ENCODE data around the gene PLEKHA5. TPM values are rescaled to one million over a fixed set of nuclear protein-coding genes. Genes with fewer than 3 reads are reported as not detected.

PLEKHA5 gene
- total and polyA plus RNA-seq, 4 experiments from 2014 or later: 0.43 to 15.9 (median 13.3) TPM

GRCh38 chr12:19246933-19247332 lies 117.4 kb downstream of the PLEKHA5 start:
- no peaks in the 10 kb centered on the region for H3K4me1 ChIP-seq (ENCODE audit: insufficient read depth, low read length)
- intact Hi-C loops (cut with micrococcal nuclease): no loop called here
- H3K27ac ChIP-seq (ENCODE audit: low read depth, low read length): no peak overlapping the region
- no peak for DNase-seq
- H3K9me3 Mint-ChIP-seq: peaks cover 0 to 1% (median 0%) of the 10 kb centered on the region in 8 donors
- no peak overlapping the region for H3K4me3 ChIP-seq (ENCODE audit: low read length in 2 of 2)
- no peaks in the 10 kb centered on the region for H3K9me3 ChIP-seq (ENCODE audit: control insufficient read depth in 1 of 2, low read length in 2 of 2)
- no peak overlapping the region for H3K27ac Mint-ChIP-seq
- ChIA-PET CTCF (ENCODE audit: partially characterized antibody) (interaction anchor here (1.4 kb wide), 1 partner anchor 54 kb away, joined by 3 read pairs; no protein-coding TSS in a partner anchor), POLR2A (ENCODE audit: partially characterized antibody) (no interaction called here)
- peaks cover 0 to 2% (median 0%) of the 10 kb centered on the region in 4 donors for H3K4me1 Mint-ChIP-seq
- peaks cover 0 to 1% of the 10 kb centered on the region in 2 donors for H3K27me3 Mint-ChIP-seq
- H3K36me3 Mint-ChIP-seq: no peaks in the 10 kb centered on the region
- H3K4me3 Mint-ChIP-seq: no peak overlapping the region
- no peaks in the 10 kb centered on the region for H3K36me3 ChIP-seq (ENCODE audit: insufficient read depth, low read length)
- no peaks in the 10 kb centered on the region for H3K27me3 ChIP-seq (ENCODE audit: insufficient read depth, low read length)

GRCh38 chr12:19248929-19249602 lies 119.5 kb downstream of the PLEKHA5 start:
- H3K9me3 ChIP-seq (ENCODE audit: control insufficient read depth in 1 of 2, low read length in 2 of 2): no peaks in the 10 kb centered on the region
- no peaks in the 10 kb centered on the region for H3K4me1 Mint-ChIP-seq
- no peak overlapping the region for H3K27ac ChIP-seq (ENCODE audit: low read depth, low read length)
- intact Hi-C loops (cut with micrococcal nuclease): no loop called here
- H3K27me3 Mint-ChIP-seq: peaks cover 0 to 1% of the 10 kb centered on the region in 2 donors
- peak overlapping the region in 1 of 7 donors; percentile 20 for H3K27ac Mint-ChIP-seq
- H3K27me3 ChIP-seq (ENCODE audit: insufficient read depth, low read length): no peaks in the 10 kb centered on the region
- no peak overlapping the region for H3K4me3 Mint-ChIP-seq
- no peaks in the 10 kb centered on the region for H3K36me3 ChIP-seq (ENCODE audit: insufficient read depth, low read length)
- peaks cover 0 to 1% (median 0%) of the 10 kb centered on the region in 8 donors for H3K9me3 Mint-ChIP-seq
- H3K4me3 ChIP-seq (ENCODE audit: low read length in 2 of 2): no peak overlapping the region
- DNase-seq: no peak
- POLR2A ChIA-PET (ENCODE audit: partially characterized antibody): interaction anchor here (0.6 kb wide), 1 partner anchor 333 kb away, joined by 3 read pairs; no protein-coding TSS in a partner anchor
- CTCF ChIA-PET (ENCODE audit: partially characterized antibody): interaction anchor here (0.6 kb wide), 1 partner anchor 10 kb away, joined by 3 read pairs; no protein-coding TSS in a partner anchor
- H3K4me1 ChIP-seq (ENCODE audit: insufficient read depth, low read length): no peaks in the 10 kb centered on the region
- no peaks in the 10 kb centered on the region for H3K36me3 Mint-ChIP-seq

GRCh38 chr12:19251481-19252132 lies 122.1 kb downstream of the PLEKHA5 start:
- Mint-ChIP-seq H3K27ac (no peak overlapping the region), H3K9me3 (peaks cover 0 to 1% (median 0%) of the 10 kb centered on the region in 8 donors), H3K4me1 (no peaks in the 10 kb centered on the region), H3K36me3 (no peaks in the 10 kb centered on the region), H3K27me3 (no peaks in the 10 kb centered on the region), H3K4me3 (no peak overlapping the region)
- CTCF ChIA-PET (ENCODE audit: partially characterized antibody): no interaction called here
- Histone ChIP-seq H3K9me3 (ENCODE audit: control insufficient read depth in 1 of 2, low read length in 2 of 2) (no peaks in the 10 kb centered on the region), H3K36me3 (ENCODE audit: insufficient read depth, low read length) (no peaks in the 10 kb centered on the region), H3K27me3 (ENCODE audit: insufficient read depth, low read length) (no peaks in the 10 kb centered on the region), H3K4me1 (ENCODE audit: insufficient read depth, low read length) (no peaks in the 10 kb centered on the region), H3K27ac (ENCODE audit: low read depth, low read length) (no peak overlapping the region), H3K4me3 (ENCODE audit: low read length in 2 of 2) (no peak overlapping the region)
- no peak for DNase-seq
- POLR2A ChIA-PET (ENCODE audit: partially characterized antibody): no interaction called here
- intact Hi-C loops (cut with micrococcal nuclease): no loop called here

- CTCF ChIA-PET (ENCODE audit: partially characterized antibody): interaction anchor here (2.5 kb wide), 1 partner anchor 13 kb away, joined by 7 read pairs; no protein-coding TSS in a partner anchor
- Histone ChIP-seq H3K9me3 (ENCODE audit: control insufficient read depth in 1 of 2, low read length in 2 of 2) (no peaks in the 10 kb centered on the region), H3K27ac (ENCODE audit: low read depth, low read length) (no peak overlapping the region), H3K27me3 (ENCODE audit: insufficient read depth, low read length) (no peaks in the 10 kb centered on the region), H3K36me3 (ENCODE audit: insufficient read depth, low read length) (no peaks in the 10 kb centered on the region), H3K4me3 (ENCODE audit: low read length in 2 of 2) (no peak overlapping the region), H3K4me1 (ENCODE audit: insufficient read depth, low read length) (no peaks in the 10 kb centered on the region)
- POLR2A ChIA-PET (ENCODE audit: partially characterized antibody): interaction anchor here (0.6 kb wide), 1 partner anchor 25 kb away, joined by 3 read pairs; no protein-coding TSS in a partner anchor
- Mint-ChIP-seq H3K4me3 (no peak overlapping the region), H3K27ac (no peak overlapping the region), H3K9me3 (no peaks in the 10 kb centered on the region), H3K27me3 (no peaks in the 10 kb centered on the region), H3K4me1 (no peaks in the 10 kb centered on the region), H3K36me3 (peaks cover 0 to 5% of the 10 kb centered on the region in 2 donors)
- no peak for DNase-seq
- intact Hi-C loops (cut with micrococcal nuclease): no loop called here
Observed at GRCh38 chr12:19260135-19260534, 130.6 kb downstream of the PLEKHA5 start.

- Mint-ChIP-seq H3K4me3 (no peak overlapping the region), H3K9me3 (no peaks in the 10 kb centered on the region), H3K27ac (no peak overlapping the region), H3K36me3 (peaks cover 0 to 5% of the 10 kb centered on the region in 2 donors), H3K4me1 (no peaks in the 10 kb centered on the region), H3K27me3 (no peaks in the 10 kb centered on the region)
- ChIA-PET POLR2A (ENCODE audit: partially characterized antibody) (no interaction called here), CTCF (ENCODE audit: partially characterized antibody) (no interaction called here)
- H3K27me3 ChIP-seq (ENCODE audit: insufficient read depth, low read length): no peaks in the 10 kb centered on the region
- H3K4me1 ChIP-seq (ENCODE audit: insufficient read depth, low read length): no peaks in the 10 kb centered on the region
- intact Hi-C loops (cut with micrococcal nuclease): no loop called here
- no peak overlapping the region for H3K4me3 ChIP-seq (ENCODE audit: low read length in 2 of 2)
- no peak overlapping the region for H3K27ac ChIP-seq (ENCODE audit: low read depth, low read length)
- no peak for DNase-seq
- H3K36me3 ChIP-seq (ENCODE audit: insufficient read depth, low read length): no peaks in the 10 kb centered on the region
- no peaks in the 10 kb centered on the region for H3K9me3 ChIP-seq (ENCODE audit: control insufficient read depth in 1 of 2, low read length in 2 of 2)
Observed at GRCh38 chr12:19261773-19262172, 132.2 kb downstream of the PLEKHA5 start.

- no peaks in the 10 kb centered on the region for H3K9me3 ChIP-seq (ENCODE audit: control insufficient read depth in 1 of 2, low read length in 2 of 2)
- intact Hi-C loops (cut with micrococcal nuclease): no loop called here
- H3K27ac Mint-ChIP-seq: peak overlapping the region in 1 of 7 donors; percentile 31
- H3K27me3 Mint-ChIP-seq: no peaks in the 10 kb centered on the region
- POLR2A ChIA-PET (ENCODE audit: partially characterized antibody): no interaction called here
- DNase-seq: no peak
- H3K4me1 ChIP-seq (ENCODE audit: insufficient read depth, low read length): no peaks in the 10 kb centered on the region
- no peak overlapping the region for H3K4me3 ChIP-seq (ENCODE audit: low read length in 2 of 2)
- H3K27me3 ChIP-seq (ENCODE audit: insufficient read depth, low read length): no peaks in the 10 kb centered on the region
- peaks cover 4 to 6% of the 10 kb centered on the region in 2 donors for H3K36me3 Mint-ChIP-seq
- H3K9me3 Mint-ChIP-seq: no peaks in the 10 kb centered on the region
- no peak overlapping the region for H3K27ac ChIP-seq (ENCODE audit: low read depth, low read length)
- H3K4me1 Mint-ChIP-seq: no peaks in the 10 kb centered on the region
- CTCF ChIA-PET (ENCODE audit: partially characterized antibody): no interaction called here
- H3K4me3 Mint-ChIP-seq: no peak overlapping the region
- no peaks in the 10 kb centered on the region for H3K36me3 ChIP-seq (ENCODE audit: insufficient read depth, low read length)
Observed at GRCh38 chr12:19263672-19264071, 134.1 kb downstream of the PLEKHA5 start.

All from CD4-positive, alpha-beta memory T cell (primary cell).